ENCODE data around the gene CRAT. TPM values are rescaled to one million over a fixed set of nuclear protein-coding genes. Genes with fewer than 3 reads are reported as not detected.

CRAT gene
- polyA plus RNA-seq, 1 donor (not counting 4 experiments of a cell fraction or from before 2014, with no cell fraction given): 6.5 TPM

DNA sequence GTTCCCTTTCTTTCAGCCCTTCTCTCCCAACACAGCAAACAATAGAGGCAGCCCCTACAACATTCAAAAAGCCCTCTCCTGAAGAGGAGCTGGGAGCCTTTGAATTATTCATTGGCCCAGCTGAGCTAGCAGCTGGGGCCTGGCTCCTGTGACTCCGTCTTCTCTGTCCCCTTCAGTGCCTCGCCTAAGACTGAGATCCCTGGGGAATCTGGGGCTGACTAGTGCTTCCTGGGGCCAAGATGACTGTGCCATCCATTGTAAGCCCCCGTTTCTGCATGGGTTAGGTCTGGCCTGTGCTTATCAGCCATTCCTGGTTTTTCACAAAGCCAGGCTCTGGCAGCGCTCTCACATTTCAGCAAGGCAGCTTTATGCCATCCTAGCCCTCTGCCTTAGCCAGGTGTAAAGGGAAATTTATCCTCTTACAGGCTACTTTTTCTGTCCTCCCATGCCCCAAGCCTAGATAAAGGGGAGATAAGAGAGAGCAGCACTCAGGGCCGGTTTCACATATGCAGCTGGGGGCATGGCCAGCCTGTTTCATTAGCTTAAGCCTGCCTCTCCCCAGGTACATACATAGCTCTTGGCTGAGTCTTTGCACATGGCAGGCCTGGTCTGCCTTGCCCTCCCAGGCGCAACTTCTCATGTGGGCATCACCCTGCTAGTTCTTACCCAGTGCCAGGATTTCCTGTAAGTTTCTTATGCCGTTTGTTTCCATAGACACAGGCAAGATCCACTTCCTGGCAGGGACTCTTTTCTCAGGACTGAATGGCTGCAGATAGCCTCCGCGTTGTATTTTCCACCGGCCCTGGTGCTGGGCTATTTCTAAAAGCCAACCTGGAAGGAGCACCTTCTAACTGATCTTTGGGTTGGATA, 16.4 kb upstream of the CRAT start:
- H3K9me3 ChIP-seq (ENCODE audit: control insufficient read depth, low read depth, low read length): no peaks in the 10 kb centered on the region
- no peaks in the 10 kb centered on the region for H3K4me1 ChIP-seq (ENCODE audit: control insufficient read depth, extremely low read depth, insufficient read depth, low read length)
- dilution Hi-C loops (cut with MboI; ENCODE audit: extremely low pct_ligation_motif_present, low sequenced_read_pairs): no loop called here
- DNase-seq (ENCODE audit: low read depth, low spot score) (no peak), FAIRE-seq (no peak)
- H3K36me3 ChIP-seq (ENCODE audit: control insufficient read depth in 2 of 2, extremely low read depth in 1 of 2, insufficient read depth in 2 of 2, low read length in 2 of 2): peaks cover 12 to 25% of the 10 kb centered on the region in 2 experiments
- TF ChIP-seq, protein P1, sequence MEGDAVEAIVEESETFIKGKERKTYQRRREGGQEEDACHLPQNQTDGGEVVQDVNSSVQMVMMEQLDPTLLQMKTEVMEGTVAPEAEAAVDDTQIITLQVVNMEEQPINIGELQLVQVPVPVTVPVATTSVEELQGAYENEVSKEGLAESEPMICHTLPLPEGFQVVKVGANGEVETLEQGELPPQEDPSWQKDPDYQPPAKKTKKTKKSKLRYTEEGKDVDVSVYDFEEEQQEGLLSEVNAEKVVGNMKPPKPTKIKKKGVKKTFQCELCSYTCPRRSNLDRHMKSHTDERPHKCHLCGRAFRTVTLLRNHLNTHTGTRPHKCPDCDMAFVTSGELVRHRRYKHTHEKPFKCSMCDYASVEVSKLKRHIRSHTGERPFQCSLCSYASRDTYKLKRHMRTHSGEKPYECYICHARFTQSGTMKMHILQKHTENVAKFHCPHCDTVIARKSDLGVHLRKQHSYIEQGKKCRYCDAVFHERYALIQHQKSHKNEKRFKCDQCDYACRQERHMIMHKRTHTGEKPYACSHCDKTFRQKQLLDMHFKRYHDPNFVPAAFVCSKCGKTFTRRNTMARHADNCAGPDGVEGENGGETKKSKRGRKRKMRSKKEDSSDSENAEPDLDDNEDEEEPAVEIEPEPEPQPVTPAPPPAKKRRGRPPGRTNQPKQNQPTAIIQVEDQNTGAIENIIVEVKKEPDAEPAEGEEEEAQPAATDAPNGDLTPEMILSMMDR (optimal IDR thresholded peaks at IDR 0.05 in 1 of 3, IDR thresholded peaks at IDR 0.05 in 1 of 3, conservative IDR thresholded peaks at IDR 0.05 in 1 of 3; ENCODE audit: extremely low read depth in 1 of 3, insufficient read depth in 2 of 3, low read length in 3 of 3): no peak
- no peak for TF ChIP-seq EZH2 (IDR thresholded peaks at IDR 0.05; ENCODE audit: low read length)
- no peak overlapping the region for H3K4me3 ChIP-seq (ENCODE audit: control insufficient read depth in 2 of 3, extremely low read depth in 1 of 3, insufficient read depth in 2 of 3, low read depth in 1 of 3, low read length in 3 of 3)
- H3K79me2 ChIP-seq (ENCODE audit: control insufficient read depth, insufficient read depth, low read length): no peaks in the 10 kb centered on the region
- H3K4me2 ChIP-seq (ENCODE audit: control insufficient read depth, extremely low read depth, insufficient read depth, low read depth, low read length): no peak overlapping the region
- H3K9me1 ChIP-seq (ENCODE audit: control insufficient read depth, extremely low read depth, insufficient read depth, low read length): no peaks in the 10 kb centered on the region
- H3K27ac ChIP-seq (ENCODE audit: control insufficient read depth, insufficient read depth, low read length): no peak overlapping the region
- H2AFZ ChIP-seq (ENCODE audit: control insufficient read depth, low read length): no peak overlapping the region
- no peak overlapping the region for H3K9ac ChIP-seq (ENCODE audit: control insufficient read depth, extremely low read depth, insufficient read depth, low read length)
- H4K20me1 ChIP-seq (ENCODE audit: control insufficient read depth, extremely low read depth, insufficient read depth, low read length): no peaks in the 10 kb centered on the region
- no peaks in the 10 kb centered on the region for H3K27me3 ChIP-seq (ENCODE audit: control insufficient read depth, extremely low read depth, insufficient read depth, low read length)

DNA sequence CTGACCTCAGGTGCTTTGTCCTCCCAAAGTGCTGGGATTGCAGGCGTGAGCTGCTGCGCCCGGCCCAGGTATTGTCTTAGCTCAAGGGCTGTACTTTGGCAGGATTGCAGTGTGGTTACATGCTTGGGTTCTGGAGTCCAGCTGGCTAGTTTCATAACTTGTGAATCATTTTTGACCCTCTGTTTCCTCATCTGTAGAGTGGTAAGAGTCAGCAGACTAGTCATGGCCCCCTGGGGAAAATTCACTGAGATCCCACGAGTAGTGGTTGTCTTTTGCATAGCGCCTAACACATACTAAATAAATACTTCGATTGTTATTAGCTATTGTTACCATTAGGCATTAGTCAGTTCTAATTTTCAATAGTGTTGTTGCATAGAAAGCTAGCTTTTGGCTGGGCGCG, 14.9 kb upstream of the CRAT start:
- Histone ChIP-seq H3K9ac (ENCODE audit: control insufficient read depth, extremely low read depth, insufficient read depth, low read length) (no peak overlapping the region), H4K20me1 (ENCODE audit: control insufficient read depth, extremely low read depth, insufficient read depth, low read length) (no peaks in the 10 kb centered on the region), H3K27ac (ENCODE audit: control insufficient read depth, insufficient read depth, low read length) (no peak overlapping the region), H3K79me2 (ENCODE audit: control insufficient read depth, insufficient read depth, low read length) (no peaks in the 10 kb centered on the region), H3K27me3 (ENCODE audit: control insufficient read depth, extremely low read depth, insufficient read depth, low read length) (no peaks in the 10 kb centered on the region), H3K4me2 (ENCODE audit: control insufficient read depth, extremely low read depth, insufficient read depth, low read depth, low read length) (no peak overlapping the region), H3K9me3 (ENCODE audit: control insufficient read depth, low read depth, low read length) (no peaks in the 10 kb centered on the region), H3K36me3 (ENCODE audit: control insufficient read depth in 2 of 2, extremely low read depth in 1 of 2, insufficient read depth in 2 of 2, low read length in 2 of 2) (peaks cover 21 to 26% of the 10 kb centered on the region in 2 experiments), H3K4me1 (ENCODE audit: control insufficient read depth, extremely low read depth, insufficient read depth, low read length) (no peaks in the 10 kb centered on the region), H2AFZ (ENCODE audit: control insufficient read depth, low read length) (no peak overlapping the region), H3K9me1 (ENCODE audit: control insufficient read depth, extremely low read depth, insufficient read depth, low read length) (no peaks in the 10 kb centered on the region), H3K4me3 (ENCODE audit: control insufficient read depth in 2 of 3, extremely low read depth in 1 of 3, insufficient read depth in 2 of 3, low read depth in 1 of 3, low read length in 3 of 3) (no peak overlapping the region)
- DNase-seq (ENCODE audit: low read depth, low spot score) (no peak), FAIRE-seq (no peak)
- dilution Hi-C loops (cut with MboI; ENCODE audit: extremely low pct_ligation_motif_present, low sequenced_read_pairs): no loop called here
- TF ChIP-seq, protein P1 (optimal IDR thresholded peaks at IDR 0.05 in 1 of 3, IDR thresholded peaks at IDR 0.05 in 1 of 3, conservative IDR thresholded peaks at IDR 0.05 in 1 of 3; ENCODE audit: extremely low read depth in 1 of 3, insufficient read depth in 2 of 3, low read length in 3 of 3): no peak
- no peak for TF ChIP-seq EZH2 (IDR thresholded peaks at IDR 0.05; ENCODE audit: low read length)

All from keratinocyte (primary cell).